ENCODE measurements around the gene ALOX15B.

DNA sequence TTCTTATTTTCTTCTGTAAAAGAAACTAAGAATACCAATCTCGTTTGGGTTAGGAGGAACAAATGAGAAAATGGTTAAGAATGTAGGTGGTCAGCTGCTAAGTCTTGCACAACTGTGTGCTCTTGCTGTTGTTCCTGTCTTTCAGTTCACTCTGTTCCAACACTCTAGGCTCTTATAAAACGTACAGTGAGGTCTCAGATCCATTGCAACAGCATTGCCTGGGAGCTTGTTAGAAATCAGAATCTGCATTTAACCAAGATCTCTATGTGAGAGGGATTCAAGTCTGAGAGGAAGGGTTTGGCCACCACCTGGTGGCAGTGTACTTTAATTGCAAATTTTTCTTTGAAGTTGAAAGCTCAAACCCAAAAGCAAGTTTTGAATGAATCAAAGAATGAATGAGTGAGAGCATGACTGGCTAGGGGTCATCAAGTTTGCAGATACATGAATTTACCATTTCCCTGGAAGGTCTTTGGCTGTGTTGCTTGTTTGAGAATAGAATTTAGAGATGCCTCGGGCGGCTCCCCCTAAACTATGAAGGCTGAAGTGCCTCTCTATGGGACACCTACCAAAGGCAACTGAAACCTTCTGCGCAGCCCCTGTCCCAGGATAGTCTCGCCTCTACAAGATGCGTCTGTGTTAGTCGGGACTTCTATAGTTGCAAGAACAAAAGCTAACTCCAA lies 2.5 kb downstream of the ALOX15B start:
- TF ChIP-seq MAFF (IDR thresholded peaks at IDR 0.05; ENCODE audit: low read depth, low read length), result no peak
- TF ChIP-seq, protein P1, sequence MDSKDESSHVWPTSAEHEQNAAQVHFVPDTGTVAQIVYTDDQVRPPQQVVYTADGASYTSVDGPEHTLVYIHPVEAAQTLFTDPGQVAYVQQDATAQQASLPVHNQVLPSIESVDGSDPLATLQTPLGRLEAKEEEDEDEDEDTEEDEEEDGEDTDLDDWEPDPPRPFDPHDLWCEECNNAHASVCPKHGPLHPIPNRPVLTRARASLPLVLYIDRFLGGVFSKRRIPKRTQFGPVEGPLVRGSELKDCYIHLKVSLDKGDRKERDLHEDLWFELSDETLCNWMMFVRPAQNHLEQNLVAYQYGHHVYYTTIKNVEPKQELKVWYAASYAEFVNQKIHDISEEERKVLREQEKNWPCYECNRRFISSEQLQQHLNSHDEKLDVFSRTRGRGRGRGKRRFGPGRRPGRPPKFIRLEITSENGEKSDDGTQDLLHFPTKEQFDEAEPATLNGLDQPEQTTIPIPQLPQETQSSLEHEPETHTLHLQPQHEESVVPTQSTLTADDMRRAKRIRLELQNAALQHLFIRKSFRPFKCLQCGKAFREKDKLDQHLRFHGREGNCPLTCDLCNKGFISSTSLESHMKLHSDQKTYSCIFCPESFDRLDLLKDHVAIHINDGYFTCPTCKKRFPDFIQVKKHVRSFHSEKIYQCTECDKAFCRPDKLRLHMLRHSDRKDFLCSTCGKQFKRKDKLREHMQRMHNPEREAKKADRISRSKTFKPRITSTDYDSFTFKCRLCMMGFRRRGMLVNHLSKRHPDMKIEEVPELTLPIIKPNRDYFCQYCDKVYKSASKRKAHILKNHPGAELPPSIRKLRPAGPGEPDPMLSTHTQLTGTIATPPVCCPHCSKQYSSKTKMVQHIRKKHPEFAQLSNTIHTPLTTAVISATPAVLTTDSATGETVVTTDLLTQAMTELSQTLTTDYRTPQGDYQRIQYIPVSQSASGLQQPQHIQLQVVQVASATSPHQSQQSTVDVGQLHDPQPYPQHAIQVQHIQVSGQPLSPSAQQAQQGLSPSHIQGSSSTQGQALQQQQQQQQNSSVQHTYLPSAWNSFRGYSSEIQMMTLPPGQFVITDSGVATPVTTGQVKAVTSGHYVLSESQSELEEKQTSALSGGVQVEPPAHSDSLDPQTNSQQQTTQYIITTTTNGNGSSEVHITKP (CRISPR knock-in tag; IDR thresholded peaks at IDR 0.05; ENCODE audit: low read depth), result no peak
- TF ChIP-seq PHF21A (CRISPR knock-in tag; IDR thresholded peaks at IDR 0.05), result no peak
- peak; percentile 67; the same call in 1 of the 2 replicates for TF ChIP-seq RAD21 (CRISPR knock-in tag; IDR thresholded peaks at IDR 0.05)
- TF ChIP-seq BRD4 (CRISPR knock-in tag; IDR thresholded peaks at IDR 0.05), result no peak
- TF ChIP-seq, protein P2, sequence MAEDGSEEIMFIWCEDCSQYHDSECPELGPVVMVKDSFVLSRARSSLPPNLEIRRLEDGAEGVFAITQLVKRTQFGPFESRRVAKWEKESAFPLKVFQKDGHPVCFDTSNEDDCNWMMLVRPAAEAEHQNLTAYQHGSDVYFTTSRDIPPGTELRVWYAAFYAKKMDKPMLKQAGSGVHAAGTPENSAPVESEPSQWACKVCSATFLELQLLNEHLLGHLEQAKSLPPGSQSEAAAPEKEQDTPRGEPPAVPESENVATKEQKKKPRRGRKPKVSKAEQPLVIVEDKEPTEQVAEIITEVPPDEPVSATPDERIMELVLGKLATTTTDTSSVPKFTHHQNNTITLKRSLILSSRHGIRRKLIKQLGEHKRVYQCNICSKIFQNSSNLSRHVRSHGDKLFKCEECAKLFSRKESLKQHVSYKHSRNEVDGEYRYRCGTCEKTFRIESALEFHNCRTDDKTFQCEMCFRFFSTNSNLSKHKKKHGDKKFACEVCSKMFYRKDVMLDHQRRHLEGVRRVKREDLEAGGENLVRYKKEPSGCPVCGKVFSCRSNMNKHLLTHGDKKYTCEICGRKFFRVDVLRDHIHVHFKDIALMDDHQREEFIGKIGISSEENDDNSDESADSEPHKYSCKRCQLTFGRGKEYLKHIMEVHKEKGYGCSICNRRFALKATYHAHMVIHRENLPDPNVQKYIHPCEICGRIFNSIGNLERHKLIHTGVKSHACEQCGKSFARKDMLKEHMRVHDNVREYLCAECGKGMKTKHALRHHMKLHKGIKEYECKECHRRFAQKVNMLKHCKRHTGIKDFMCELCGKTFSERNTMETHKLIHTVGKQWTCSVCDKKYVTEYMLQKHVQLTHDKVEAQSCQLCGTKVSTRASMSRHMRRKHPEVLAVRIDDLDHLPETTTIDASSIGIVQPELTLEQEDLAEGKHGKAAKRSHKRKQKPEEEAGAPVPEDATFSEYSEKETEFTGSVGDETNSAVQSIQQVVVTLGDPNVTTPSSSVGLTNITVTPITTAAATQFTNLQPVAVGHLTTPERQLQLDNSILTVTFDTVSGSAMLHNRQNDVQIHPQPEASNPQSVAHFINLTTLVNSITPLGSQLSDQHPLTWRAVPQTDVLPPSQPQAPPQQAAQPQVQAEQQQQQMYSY (CRISPR knock-in tag; IDR thresholded peaks at IDR 0.05), result no peak
- TF ChIP-seq POLR2A (IDR thresholded peaks at IDR 0.05; ENCODE audit: insufficient read depth in 1 of 2, low read depth in 2 of 2, low read length in 2 of 2), result no peak
- no peak for TF ChIP-seq TRIM24 (CRISPR knock-in tag; IDR thresholded peaks at IDR 0.05)
- no peak for TF ChIP-seq KDM1A (CRISPR knock-in tag; IDR thresholded peaks at IDR 0.05)
- no peak for TF ChIP-seq SOX5 (CRISPR knock-in tag; IDR thresholded peaks at IDR 0.05; ENCODE audit: borderline replicate concordance)
- TF ChIP-seq POLR2AphosphoS5 (IDR thresholded peaks at IDR 0.05; ENCODE audit: low read depth, low read length), result no peak
